Mesothelial cell of epicardium (in vitro differentiated cells): ENCODE results near the gene HPCAL1. TPM values are rescaled to one million over a fixed set of nuclear protein-coding genes. Genes with fewer than 3 reads are reported as not detected.

Experiments
- DNase-seq, 2 experiments: peaks; one replicate each; pipeline ENCODE4 v3.0.0; 2021; ENCODE audit warnings: low spot score in 2 of 2; ENCODE audit not compliant: unreplicated experiment in 2 of 2
- H3K27ac Mint-ChIP-seq: 2 replicates; pipeline ENCODE4 v1.8.0; 2021; ENCODE audit warnings: mixed read lengths
- H3K27me3 Mint-ChIP-seq: 2 replicates; pipeline ENCODE4 v1.8.0; 2021; ENCODE audit warnings: low read depth, mixed read lengths
- H3K36me3 Mint-ChIP-seq: 2 replicates; pipeline ENCODE4 v1.8.0; 2021; ENCODE audit warnings: mixed read lengths
- H3K4me1 Mint-ChIP-seq: 2 replicates; pipeline ENCODE4 v1.8.0; 2021; ENCODE audit warnings: mixed read lengths
- H3K4me3 Mint-ChIP-seq: 2 replicates; pipeline ENCODE4 v1.8.0; 2021; ENCODE audit warnings: mild to moderate bottlenecking, moderate library complexity, mixed read lengths
- H3K9me3 Mint-ChIP-seq: 2 replicates; pipeline ENCODE4 v1.8.0; 2021; ENCODE audit warnings: mixed read lengths
- total RNA-seq: library from RNA; stranded (reverse); gene quantifications from 3 replicates; pipeline ENCODE4 v1.2.1, GENCODE V29; 2021
- TF ChIP-seq, protein P1 (sequence below): fragments of 200-600 bp; sonication (generic); IDR thresholded peaks from one replicate; pipeline ENCODE4 v1.5.0; 2021; ENCODE audit warnings: antibody characterized with exemption; ENCODE audit not compliant: unreplicated experiment

The HPCAL1 gene
- total RNA-seq = 17.4 to 20.0 TPM (median 17.5 TPM) in 3 replicates

DNA sequence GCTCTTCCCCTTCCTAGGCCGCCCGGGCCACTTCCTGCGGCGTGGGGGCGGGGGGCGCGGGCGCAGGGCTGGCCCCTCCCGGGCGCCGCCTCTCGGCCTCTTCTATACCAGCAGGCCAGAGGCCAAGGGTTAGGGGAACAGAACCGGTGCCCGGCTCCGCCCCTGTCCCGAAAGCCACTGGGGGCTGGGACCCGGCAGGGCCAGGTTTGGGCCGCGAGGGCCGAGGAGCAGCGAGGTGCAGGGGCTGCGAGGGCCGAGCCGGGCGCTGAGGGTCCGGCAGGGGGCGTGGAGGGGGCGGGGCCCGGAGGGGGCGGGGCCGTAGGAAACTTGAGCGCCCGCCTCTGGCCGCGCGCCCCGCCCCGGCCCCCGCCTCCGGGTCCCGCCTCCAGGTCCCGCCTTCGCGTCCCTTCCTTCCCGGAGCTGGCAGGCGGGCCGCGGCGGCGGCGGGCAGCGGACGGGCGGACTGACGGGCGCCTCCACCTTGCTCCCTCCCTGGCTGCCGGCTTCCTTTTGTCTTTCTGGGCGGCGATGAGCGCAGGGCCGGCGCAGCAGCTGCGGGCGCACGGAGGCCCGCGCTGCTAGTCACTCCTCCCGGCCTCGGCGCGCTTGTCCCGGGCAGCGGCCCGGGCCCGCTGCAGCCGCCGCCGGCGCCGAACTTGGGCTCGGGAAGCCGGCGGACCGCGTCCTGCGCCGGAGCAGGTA, at the start of gene HPCAL1:
TSS of gene HPCAL1 (plus strand) at position 426 of the 702 bp plus-strand sequence. CDS start 116,854 bp downstream, outside the sequence.
- H3K4me1 Mint-ChIP-seq = peaks cover 26% of the 10 kb centered on the region
- no peaks in the 10 kb centered on the region for H3K36me3 Mint-ChIP-seq
- H3K9me3 Mint-ChIP-seq = peaks cover 7% of the 10 kb centered on the region
- H3K4me3 Mint-ChIP-seq = peak within 1 kb of the TSS; percentile 86
- peak; percentile 83 to 89 for DNase-seq
- H3K27ac Mint-ChIP-seq = peak within 1 kb of the TSS; percentile 34
- peaks cover 30% of the 10 kb centered on the region for H3K27me3 Mint-ChIP-seq
- TF ChIP-seq, protein P1, sequence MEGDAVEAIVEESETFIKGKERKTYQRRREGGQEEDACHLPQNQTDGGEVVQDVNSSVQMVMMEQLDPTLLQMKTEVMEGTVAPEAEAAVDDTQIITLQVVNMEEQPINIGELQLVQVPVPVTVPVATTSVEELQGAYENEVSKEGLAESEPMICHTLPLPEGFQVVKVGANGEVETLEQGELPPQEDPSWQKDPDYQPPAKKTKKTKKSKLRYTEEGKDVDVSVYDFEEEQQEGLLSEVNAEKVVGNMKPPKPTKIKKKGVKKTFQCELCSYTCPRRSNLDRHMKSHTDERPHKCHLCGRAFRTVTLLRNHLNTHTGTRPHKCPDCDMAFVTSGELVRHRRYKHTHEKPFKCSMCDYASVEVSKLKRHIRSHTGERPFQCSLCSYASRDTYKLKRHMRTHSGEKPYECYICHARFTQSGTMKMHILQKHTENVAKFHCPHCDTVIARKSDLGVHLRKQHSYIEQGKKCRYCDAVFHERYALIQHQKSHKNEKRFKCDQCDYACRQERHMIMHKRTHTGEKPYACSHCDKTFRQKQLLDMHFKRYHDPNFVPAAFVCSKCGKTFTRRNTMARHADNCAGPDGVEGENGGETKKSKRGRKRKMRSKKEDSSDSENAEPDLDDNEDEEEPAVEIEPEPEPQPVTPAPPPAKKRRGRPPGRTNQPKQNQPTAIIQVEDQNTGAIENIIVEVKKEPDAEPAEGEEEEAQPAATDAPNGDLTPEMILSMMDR = peak; percentile 52

DNA sequence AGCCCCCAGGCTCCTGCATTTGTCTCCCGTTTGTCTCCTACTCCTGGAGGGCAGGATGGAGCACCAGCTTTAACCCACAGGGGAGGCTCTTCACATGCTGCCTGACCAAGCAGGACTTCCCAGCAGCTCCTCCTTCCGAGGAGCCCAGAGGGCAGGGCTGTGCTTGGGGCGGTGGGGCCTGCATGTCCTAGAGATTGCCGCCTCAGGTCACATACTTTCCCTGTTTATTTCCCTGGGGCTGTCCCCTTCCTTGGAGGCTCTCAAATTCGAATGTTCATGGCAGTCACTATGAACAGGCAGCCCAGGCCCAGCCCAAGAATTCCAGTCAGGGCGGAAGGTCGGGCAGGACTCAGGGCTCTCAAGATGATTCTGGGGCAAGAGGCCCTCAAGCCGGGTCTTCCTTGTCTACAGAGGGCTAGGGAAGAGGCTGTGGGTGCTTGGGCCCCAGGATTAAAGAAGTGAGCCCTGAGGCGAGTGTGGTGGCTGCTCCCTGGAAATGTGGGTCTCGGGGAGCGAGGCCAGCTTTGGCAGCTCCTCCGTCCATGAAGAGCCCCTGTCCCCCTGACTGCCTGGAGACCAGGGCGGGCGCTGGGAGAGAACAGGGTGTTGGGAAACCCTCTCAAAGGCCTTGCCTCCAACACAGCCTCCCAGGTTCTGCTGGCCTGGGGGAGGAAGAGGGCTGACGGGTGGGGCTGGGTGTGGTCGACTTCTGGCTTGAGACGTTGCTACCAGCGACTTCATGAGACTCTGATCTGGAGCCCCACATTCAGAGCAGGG, 48.9 kb upstream of the HPCAL1 start:
- Mint-ChIP-seq H3K36me3 (no peaks in the 10 kb centered on the region), H3K27me3 (no peaks in the 10 kb centered on the region), H3K4me1 (peaks cover 2% of the 10 kb centered on the region), H3K9me3 (peaks cover 21% of the 10 kb centered on the region), H3K27ac (no peak overlapping the region), H3K4me3 (no peak overlapping the region)
- no peak for DNase-seq
- TF ChIP-seq, protein P1 = no peak

DNA sequence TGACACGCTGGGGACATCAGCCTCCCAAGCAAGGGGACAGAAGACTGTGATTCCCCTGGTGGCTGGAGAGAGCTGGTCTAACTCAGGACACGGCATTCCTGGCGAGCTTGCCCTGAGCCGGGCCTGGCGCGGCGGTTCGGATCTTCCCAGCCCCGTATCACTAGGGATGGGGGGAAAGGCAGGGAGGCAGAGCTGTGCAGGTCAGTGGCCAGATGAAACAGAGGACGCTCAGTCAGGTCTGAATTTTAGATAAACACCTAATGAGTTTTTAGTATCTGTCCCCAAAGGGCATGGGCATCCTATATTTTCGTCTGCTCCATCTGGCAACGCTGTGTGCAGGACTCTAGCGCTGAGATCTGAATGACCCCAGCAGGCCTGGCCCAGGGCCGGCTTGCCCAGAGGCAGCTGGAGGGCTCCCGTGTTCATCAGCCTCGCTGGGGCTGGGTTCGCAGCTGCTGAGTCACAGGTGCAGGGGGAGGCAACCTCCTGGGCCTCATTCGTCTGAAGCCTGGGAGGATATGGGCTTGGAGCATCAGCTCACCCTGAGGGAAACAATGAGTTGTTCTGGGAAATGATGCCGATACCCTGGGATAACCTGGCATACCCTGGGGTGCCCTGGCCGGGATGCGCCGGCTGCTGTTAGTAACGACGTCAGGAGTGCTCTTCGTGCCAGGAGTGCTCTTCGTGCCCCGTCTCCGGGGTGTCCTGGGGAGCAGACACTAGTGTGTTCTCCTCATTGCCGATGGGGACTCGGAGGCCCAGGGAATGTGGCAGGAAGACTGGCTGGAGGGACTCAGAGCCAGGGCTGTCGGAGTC, 48.1 kb upstream of the HPCAL1 start:
- TF ChIP-seq, protein P1 = no peak
- no peak overlapping the region for H3K27ac Mint-ChIP-seq

DNA sequence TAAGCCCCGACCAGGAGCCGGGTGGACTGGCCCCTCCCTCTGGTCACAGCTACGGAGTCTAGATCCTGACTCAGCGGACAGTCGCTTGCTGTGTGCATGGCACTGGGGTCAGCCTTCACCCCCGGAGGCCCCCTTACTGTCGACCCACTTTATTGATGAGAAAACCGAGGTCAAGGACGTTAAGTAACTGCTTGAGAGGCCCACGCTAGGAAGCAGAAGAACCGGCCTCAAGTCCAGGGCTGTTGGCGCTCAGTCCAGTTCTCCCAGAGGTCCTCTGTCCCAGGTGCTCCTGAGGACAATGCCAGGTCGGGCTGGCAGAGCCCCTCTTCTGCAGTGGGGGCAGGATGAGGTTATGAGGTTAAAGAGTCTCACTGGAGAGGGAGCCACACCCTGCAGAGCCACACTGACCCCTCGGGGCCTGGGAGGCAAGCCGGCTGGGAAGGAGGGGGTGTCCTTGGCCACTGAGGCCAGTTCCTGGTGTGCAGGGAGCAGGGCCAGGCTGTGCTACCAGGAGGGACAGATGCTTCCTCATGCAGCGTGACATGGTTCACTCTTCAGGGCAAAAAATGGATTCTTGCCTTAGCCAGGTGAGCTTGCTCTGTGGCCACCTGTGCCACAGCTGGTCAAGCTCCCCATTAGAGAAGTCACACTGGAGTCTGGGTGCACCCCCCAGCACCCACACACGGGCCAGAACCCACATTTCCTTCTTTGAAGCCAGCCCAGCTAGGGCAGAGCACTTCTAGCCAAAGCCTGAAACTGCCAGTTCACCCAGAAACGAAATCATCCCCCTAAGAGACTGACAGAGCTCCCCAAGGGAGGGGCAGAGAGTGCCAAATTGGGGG, 47.3 kb upstream of the HPCAL1 start:
- Mint-ChIP-seq H3K4me3 (no peak overlapping the region), H3K27me3 (no peaks in the 10 kb centered on the region), H3K27ac (no peak overlapping the region), H3K4me1 (peaks cover 2% of the 10 kb centered on the region), H3K36me3 (no peaks in the 10 kb centered on the region), H3K9me3 (peaks cover 11% of the 10 kb centered on the region)
- TF ChIP-seq, protein P1 = no peak
- DNase-seq = no peak

More for the DNA sequence above, 48.1 kb upstream of the HPCAL1 start:
- Mint-ChIP-seq H3K9me3 (peaks cover 18% of the 10 kb centered on the region), H3K27me3 (no peaks in the 10 kb centered on the region), H3K4me3 (no peak overlapping the region), H3K4me1 (peaks cover 2% of the 10 kb centered on the region), H3K36me3 (no peaks in the 10 kb centered on the region)
- no peak for DNase-seq
